ENCODE results near the gene PIK3IP1. TPM values are rescaled to one million over a fixed set of nuclear protein-coding genes. Genes with fewer than 3 reads are reported as not detected.

Gene PIK3IP1
- total and polyA plus RNA-seq, 9 of the 15 experiments (the other 6 are each of a cell fraction or from before 2014, with no cell fraction given) = 0.11 to 1.3 (median 0.77) TPM

GRCh38 chr22:31244046-31244942 is 48.0 kb downstream of the PIK3IP1 start (continued):
- TF ChIP-seq CHD7 (IDR thresholded peaks at IDR 0.05; ENCODE audit: low read depth, low read length) = no peak
